Neural cell (in vitro differentiated cells): ENCODE data around the gene COL25A1.

Experiments
- CTCF ChIP-seq: fragments of 450-650 bp; IDR thresholded peaks from 2 replicates; pipeline ENCODE4 v1.5.1; 2014; ENCODE audit warnings: antibody characterized with exemption, mild to moderate bottlenecking, moderate library complexity; ENCODE audit not compliant: poor library complexity, severe bottlenecking
- EZH2 ChIP-seq: fragments of 200-600, 300-800 bp; shearing (Covaris generic), sonication (generic); IDR thresholded peaks from 2 replicates; pipeline ENCODE4 v1.6.1; 2014; ENCODE audit warnings: antibody characterized with exemption, low read length, borderline replicate concordance, mild to moderate bottlenecking; ENCODE audit not compliant: insufficient read depth, poor library complexity, severe bottlenecking

- TF ChIP-seq EZH2, result no peak
- no peak for TF ChIP-seq CTCF
Measured at GRCh38 chr4:109134921-109135320, 167.5 kb downstream of the COL25A1 start.
